Effector memory CD8-positive, alpha-beta T cell (primary cell): Measurements from ENCODE around the gene SPTB.

Experiments used
- ATAC-seq: fragments of 150-1000 bp; cut with Tn5 transposase; replicated peaks from 2 replicates; pipeline ENCODE4 v1.10.0; 2021; ENCODE audit warnings: mild to moderate bottlenecking, moderate library complexity
- DNase-seq, 3 experiments: peaks; one replicate each; pipeline ENCODE4 v3.0.0; 2021
- H3K27ac Mint-ChIP-seq, 2 donors: one replicate each; pipeline ENCODE4 v1.8.0; 2022; ENCODE audit warnings: mild to moderate bottlenecking in 2 of 2, mixed read lengths in 2 of 2, moderate library complexity in 2 of 2
- H3K27me3 Mint-ChIP-seq, 2 donors: one replicate each; pipeline ENCODE4 v1.8.0; 2022; ENCODE audit warnings: mixed read lengths in 2 of 2
- H3K36me3 Mint-ChIP-seq: one replicate; pipeline ENCODE4 v1.8.0; 2022; ENCODE audit warnings: mild to moderate bottlenecking, moderate library complexity, mixed read lengths; ENCODE audit not compliant: insufficient read depth
- H3K4me1 Mint-ChIP-seq, 2 donors: one replicate each; pipeline ENCODE4 v1.8.0; 2022; ENCODE audit warnings: low read depth in 2 of 2, mixed read lengths in 2 of 2
- H3K4me3 Mint-ChIP-seq, 2 donors: one replicate each; pipeline ENCODE4 v1.8.0; 2022; ENCODE audit warnings: mild to moderate bottlenecking in 2 of 2, mixed read lengths in 2 of 2, moderate library complexity in 2 of 2
- H3K9me3 Mint-ChIP-seq, 2 donors: one replicate each; pipeline ENCODE4 v1.8.0; 2022; ENCODE audit warnings: mixed read lengths in 2 of 2

The SPTB gene

GRCh38 chr14:64723691-64724577, 155.8 kb downstream of the SPTB start:
- Mint-ChIP-seq H3K36me3 (peaks cover 29% of the 10 kb centered on the region), H3K9me3 (no peaks in the 10 kb centered on the region), H3K27ac (peak overlapping the region; percentile 96 to 97), H3K4me1 (peaks cover 65 to 85% of the 10 kb centered on the region in 2 donors), H3K4me3 (peak overlapping the region; percentile 80 to 81), H3K27me3 (no peaks in the 10 kb centered on the region)
- DNase-seq (peak; percentile 27 to 43 (median 43)), ATAC-seq (peak; percentile 71)

GRCh38 chr14:64722842-64723447, 156.8 kb downstream of the SPTB start:
- H3K4me3 Mint-ChIP-seq = peak overlapping the region; percentile 80 to 81
- peaks cover 74 to 86% of the 10 kb centered on the region in 2 donors for H3K4me1 Mint-ChIP-seq
- no peaks in the 10 kb centered on the region for H3K9me3 Mint-ChIP-seq
- DNase-seq = peak in 1 of 3 experiments; percentile 31
- peaks cover 22% of the 10 kb centered on the region for H3K36me3 Mint-ChIP-seq
- H3K27ac Mint-ChIP-seq = peak overlapping the region; percentile 96 to 97
- ATAC-seq = peak; percentile 71
- H3K27me3 Mint-ChIP-seq = no peaks in the 10 kb centered on the region

- peak overlapping the region; percentile 96 to 97 for H3K27ac Mint-ChIP-seq
- peak overlapping the region; percentile 80 to 81 for H3K4me3 Mint-ChIP-seq
- DNase-seq (no peak), ATAC-seq (no peak)
- no peaks in the 10 kb centered on the region for H3K27me3 Mint-ChIP-seq
- H3K4me1 Mint-ChIP-seq = peaks cover 78 to 88% of the 10 kb centered on the region in 2 donors
- peaks cover 18% of the 10 kb centered on the region for H3K36me3 Mint-ChIP-seq
- H3K9me3 Mint-ChIP-seq = no peaks in the 10 kb centered on the region
Observed at GRCh38 chr14:64721899-64722298, 157.8 kb downstream of the SPTB start.

- Mint-ChIP-seq H3K27me3 (no peaks in the 10 kb centered on the region), H3K27ac (peak overlapping the region; percentile 96 to 97), H3K9me3 (no peaks in the 10 kb centered on the region), H3K4me1 (peaks cover 83 to 88% of the 10 kb centered on the region in 2 donors), H3K36me3 (peaks cover 17% of the 10 kb centered on the region), H3K4me3 (peak overlapping the region; percentile 23 to 81)
- no peak for ATAC-seq
- no peak for DNase-seq
Observed at GRCh38 chr14:64721391-64721791, 158.3 kb downstream of the SPTB start.

- no peak for DNase-seq
- H3K9me3 Mint-ChIP-seq = no peaks in the 10 kb centered on the region
- H3K4me1 Mint-ChIP-seq = peaks cover 79 to 84% of the 10 kb centered on the region in 2 donors
- peaks cover 18% of the 10 kb centered on the region for H3K36me3 Mint-ChIP-seq
- peak overlapping the region; percentile 96 to 97 for H3K27ac Mint-ChIP-seq
- no peaks in the 10 kb centered on the region for H3K27me3 Mint-ChIP-seq
- no peak for ATAC-seq
- H3K4me3 Mint-ChIP-seq = peak overlapping the region; percentile 18 to 81
Observed at GRCh38 chr14:64720131-64720576, 159.6 kb downstream of the SPTB start.

- Mint-ChIP-seq H3K4me1 (peaks cover 78 to 84% of the 10 kb centered on the region in 2 donors), H3K36me3 (peaks cover 15% of the 10 kb centered on the region), H3K9me3 (no peaks in the 10 kb centered on the region), H3K27ac (peak overlapping the region; percentile 96 to 97), H3K4me3 (peak overlapping the region; percentile 18 to 81), H3K27me3 (no peaks in the 10 kb centered on the region)
- no peak for DNase-seq
- ATAC-seq = no peak
Observed at GRCh38 chr14:64719601-64720000, 160.1 kb downstream of the SPTB start.

- no peak for ATAC-seq
- peak overlapping the region; percentile 33 to 45 for H3K4me3 Mint-ChIP-seq
- peak overlapping the region; percentile 25 to 38 for H3K27ac Mint-ChIP-seq
- no peak for DNase-seq
- H3K36me3 Mint-ChIP-seq = peaks cover 8% of the 10 kb centered on the region
- H3K9me3 Mint-ChIP-seq = no peaks in the 10 kb centered on the region
- H3K27me3 Mint-ChIP-seq = no peaks in the 10 kb centered on the region
- peaks cover 77 to 82% of the 10 kb centered on the region in 2 donors for H3K4me1 Mint-ChIP-seq
Observed at GRCh38 chr14:64718762-64719161, 160.9 kb downstream of the SPTB start.

GRCh38 chr14:64717870-64718269, 161.8 kb downstream of the SPTB start:
- Mint-ChIP-seq H3K9me3 (peaks cover 1 to 6% of the 10 kb centered on the region in 2 donors), H3K27me3 (peaks cover 0 to 5% of the 10 kb centered on the region in 2 donors), H3K4me1 (peaks cover 80 to 81% of the 10 kb centered on the region in 2 donors), H3K4me3 (peak overlapping the region; percentile 63 to 73), H3K27ac (peak overlapping the region; percentile 92 to 94), H3K36me3 (peaks cover 6% of the 10 kb centered on the region)
- DNase-seq = no peak
- ATAC-seq = no peak

GRCh38 chr14:64715628-64716412, 163.9 kb downstream of the SPTB start:
- peak overlapping the region; percentile 47 to 92 for H3K27ac Mint-ChIP-seq
- H3K4me3 Mint-ChIP-seq = peak overlapping the region; percentile 33 to 60
- DNase-seq = no peak
- H3K36me3 Mint-ChIP-seq = peaks cover 15% of the 10 kb centered on the region
- peaks cover 1 to 11% of the 10 kb centered on the region in 2 donors for H3K9me3 Mint-ChIP-seq
- peak; percentile 34 for ATAC-seq
- H3K4me1 Mint-ChIP-seq = peaks cover 66 to 72% of the 10 kb centered on the region in 2 donors
- peaks cover 0 to 5% of the 10 kb centered on the region in 2 donors for H3K27me3 Mint-ChIP-seq

GRCh38 chr14:64715146-64715627, 164.5 kb downstream of the SPTB start:
- Mint-ChIP-seq H3K27me3 (peaks cover 0 to 5% of the 10 kb centered on the region in 2 donors), H3K9me3 (peaks cover 1 to 11% of the 10 kb centered on the region in 2 donors), H3K4me1 (peaks cover 67 to 71% of the 10 kb centered on the region in 2 donors), H3K4me3 (peak overlapping the region in 1 of 2 donors; percentile 60), H3K27ac (peak overlapping the region; percentile 47 to 92), H3K36me3 (peaks cover 15% of the 10 kb centered on the region)
- DNase-seq (no peak), ATAC-seq (no peak)

- DNase-seq (no peak), ATAC-seq (peak; percentile 62)
- Mint-ChIP-seq H3K9me3 (peaks cover 1 to 11% of the 10 kb centered on the region in 2 donors), H3K4me1 (peaks cover 65 to 66% of the 10 kb centered on the region in 2 donors), H3K27ac (peak overlapping the region in 1 of 2 donors; percentile 92), H3K4me3 (peak overlapping the region; percentile 16 to 60), H3K36me3 (peaks cover 15% of the 10 kb centered on the region), H3K27me3 (peaks cover 0 to 5% of the 10 kb centered on the region in 2 donors)
Observed at GRCh38 chr14:64714432-64715025, 165.2 kb downstream of the SPTB start.

- Mint-ChIP-seq H3K36me3 (peaks cover 12% of the 10 kb centered on the region), H3K27me3 (peaks cover 0 to 5% of the 10 kb centered on the region in 2 donors), H3K4me3 (peak overlapping the region; percentile 16 to 60), H3K4me1 (peaks cover 70% of the 10 kb centered on the region in 2 donors), H3K9me3 (peaks cover 1 to 11% of the 10 kb centered on the region in 2 donors), H3K27ac (peak overlapping the region; percentile 92 to 95)
- ATAC-seq (no peak), DNase-seq (no peak)
Observed at GRCh38 chr14:64713677-64714076, 166.0 kb downstream of the SPTB start.
